NCI-H2029 (cell line): ENCODE results near the gene PITRM1.
A peak's percentile ranks its signal among the peaks of the same experiment; 100 is the strongest.
"Not testable (repeated sequence)": the region's sequence is repeated elsewhere in the genome, so short reads cannot be mapped to it uniquely, and the experiment has no call there.

ENCODE experiments used
- DNase-seq: peaks from one replicate; lab custom pipeline; 2025; lab: John Stamatoyannopoulos, UW

PITRM1 gene

DNA sequence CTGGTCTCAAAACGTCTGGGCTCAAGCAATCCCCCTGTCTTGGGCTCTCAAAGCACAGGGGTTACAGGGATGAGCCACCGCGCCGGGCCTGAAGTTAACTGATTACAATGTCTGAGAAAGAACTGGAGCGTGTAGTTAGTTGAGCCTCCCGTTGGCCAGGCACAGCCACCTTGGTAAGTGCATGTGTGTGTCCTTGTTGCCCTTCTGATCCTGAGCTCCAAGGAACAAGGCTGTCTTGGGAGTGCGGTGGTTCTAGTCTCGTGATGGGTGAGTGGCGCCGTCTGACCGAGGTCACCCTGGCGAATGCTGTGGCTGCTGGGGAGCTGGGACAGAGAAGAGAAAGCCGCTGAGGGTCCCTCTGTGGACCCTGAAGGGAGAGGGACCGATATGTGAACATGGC is 50.5 kb downstream of the PITRM1 start:
- DNase-seq: no peak

DNA sequence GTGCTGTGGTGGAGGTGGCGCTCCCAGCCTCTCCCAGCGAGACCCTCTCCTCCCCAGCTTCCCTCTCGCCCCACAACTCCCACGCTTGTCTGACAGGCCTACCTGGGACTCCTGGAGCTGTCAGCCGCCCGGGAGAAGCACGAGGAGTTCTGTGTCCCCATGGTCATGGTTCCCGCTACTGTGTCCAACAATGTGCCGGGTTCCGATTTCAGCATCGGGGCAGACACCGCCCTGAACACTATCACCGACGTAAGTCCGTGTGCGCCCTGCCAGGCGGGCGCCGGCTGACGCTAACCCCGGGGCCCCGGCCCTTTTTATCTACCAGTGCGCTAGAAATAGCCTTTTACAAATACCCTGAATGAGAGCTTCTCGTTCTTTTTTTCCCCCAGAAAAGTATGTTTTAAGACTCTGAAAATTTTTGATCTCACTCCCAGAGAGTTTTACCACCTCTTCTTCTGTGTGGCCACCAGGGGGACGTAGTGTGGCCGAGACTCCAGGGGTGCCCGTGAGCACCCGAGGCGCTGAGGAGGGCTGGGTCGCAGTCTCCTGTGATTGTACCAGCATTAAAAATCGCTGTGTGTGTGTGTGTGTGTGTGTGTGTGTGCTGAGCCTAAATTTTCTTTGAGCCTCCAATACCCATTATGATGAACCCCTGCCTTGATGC is 52.7 kb downstream of the PITRM1 start:
- peak; percentile 13 for DNase-seq

DNA sequence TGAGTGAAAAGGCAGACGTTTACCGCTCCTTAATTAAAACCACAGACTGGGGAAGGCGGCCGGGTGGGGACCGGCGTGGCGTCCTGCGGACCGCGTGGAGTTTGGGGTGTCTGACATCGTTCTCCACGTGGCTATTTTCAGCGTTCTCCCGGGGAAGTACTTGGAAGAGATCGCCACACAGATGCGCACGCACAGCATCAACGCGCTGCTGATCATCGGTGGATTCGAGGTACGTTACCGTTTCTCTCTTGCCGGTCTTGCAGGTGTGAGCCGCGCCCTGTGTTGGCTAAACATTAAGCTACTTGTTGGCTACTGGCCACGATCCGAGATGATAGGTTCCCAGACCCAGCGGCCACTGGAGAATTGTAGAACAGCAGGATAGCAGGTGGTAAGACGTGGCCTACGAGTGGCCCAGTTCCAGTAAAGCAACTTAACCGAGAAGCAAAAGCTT is 53.9 kb downstream of the PITRM1 start:
- DNase-seq: no peak

DNA sequence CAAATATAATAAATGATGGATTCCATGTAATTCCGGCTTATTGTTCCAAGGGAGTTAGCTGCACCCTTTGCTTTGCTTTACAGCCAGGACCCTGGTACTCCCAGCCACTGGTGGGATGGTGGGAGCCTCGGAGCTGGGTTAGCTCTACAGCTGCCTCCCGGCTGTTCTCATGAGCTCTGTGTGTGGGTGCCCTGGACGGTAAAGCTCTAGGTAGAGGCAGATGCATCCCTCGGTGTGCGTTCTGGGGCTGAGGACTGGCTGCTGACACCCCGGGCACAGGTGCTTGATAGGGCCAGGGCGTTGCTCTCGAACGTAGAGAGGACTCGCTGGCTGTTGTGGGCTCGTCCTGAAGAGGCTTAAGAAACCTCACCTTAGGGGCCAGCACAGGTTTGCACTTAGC is 55.1 kb downstream of the PITRM1 start:
- no peak for DNase-seq

DNA sequence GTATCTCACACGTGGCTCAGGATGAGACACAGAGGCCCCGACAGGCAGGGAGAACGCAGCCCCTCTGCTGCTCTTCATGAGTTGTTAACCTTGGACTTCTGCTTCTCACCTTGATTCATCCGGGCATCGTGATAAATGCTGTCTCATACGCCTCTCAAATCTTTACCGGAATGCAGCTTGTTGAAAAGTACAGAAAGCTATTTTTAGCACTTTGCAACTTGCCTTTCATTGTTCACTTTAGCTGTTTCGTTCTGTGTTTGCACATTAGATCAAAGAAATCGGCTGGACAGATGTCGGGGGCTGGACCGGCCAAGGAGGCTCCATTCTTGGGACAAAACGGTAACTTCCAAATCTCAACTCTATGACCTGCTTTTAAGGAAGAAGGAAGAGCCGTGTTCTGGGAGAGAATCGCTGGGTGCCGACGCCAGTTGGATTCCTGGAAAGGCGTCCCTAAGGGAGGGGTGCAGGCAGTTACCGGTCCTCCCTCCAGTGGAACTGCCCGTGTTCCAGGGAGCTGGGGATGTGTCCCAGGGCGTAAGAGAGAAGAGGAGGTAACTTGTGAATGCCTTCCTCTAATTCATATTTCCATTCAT is 56.0 kb downstream of the PITRM1 start:
- no peak for DNase-seq

DNA sequence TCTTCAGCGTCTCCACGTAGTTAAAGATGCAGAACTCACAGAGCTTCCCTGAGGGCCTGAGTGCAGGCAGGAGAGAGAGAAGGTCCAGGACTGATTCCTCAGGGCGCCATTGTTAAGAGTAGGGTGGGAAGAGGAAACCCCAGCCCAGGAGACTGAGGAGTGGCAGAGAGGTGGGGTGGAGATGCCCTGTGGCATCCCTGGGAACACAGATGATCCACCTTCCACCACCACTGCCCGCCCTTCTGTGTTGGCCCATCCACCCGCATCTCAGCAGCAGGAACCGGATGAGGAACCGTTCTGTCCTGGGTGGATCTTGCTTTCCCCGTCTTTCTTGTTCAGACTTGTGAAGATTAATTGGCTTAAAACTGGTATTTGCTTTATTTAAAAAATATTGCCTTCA is 56.9 kb downstream of the PITRM1 start:
- no peak for DNase-seq

DNA sequence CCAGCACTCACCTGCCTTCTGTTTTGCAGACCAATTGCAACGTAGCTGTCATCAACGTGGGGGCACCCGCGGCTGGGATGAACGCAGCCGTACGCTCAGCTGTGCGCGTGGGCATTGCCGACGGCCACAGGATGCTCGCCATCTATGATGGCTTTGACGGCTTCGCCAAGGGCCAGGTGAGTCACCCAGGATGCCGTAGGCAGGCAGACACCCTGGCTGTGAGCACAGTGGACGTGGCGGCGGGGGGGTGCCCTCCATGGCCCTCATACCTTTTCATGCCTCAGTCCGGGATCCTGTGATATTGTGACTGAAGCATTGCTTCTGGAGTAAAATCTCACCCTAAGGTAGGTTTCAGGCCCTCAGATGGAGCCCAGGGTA is 59.2 kb downstream of the PITRM1 start:
- DNase-seq: no peak

DNA sequence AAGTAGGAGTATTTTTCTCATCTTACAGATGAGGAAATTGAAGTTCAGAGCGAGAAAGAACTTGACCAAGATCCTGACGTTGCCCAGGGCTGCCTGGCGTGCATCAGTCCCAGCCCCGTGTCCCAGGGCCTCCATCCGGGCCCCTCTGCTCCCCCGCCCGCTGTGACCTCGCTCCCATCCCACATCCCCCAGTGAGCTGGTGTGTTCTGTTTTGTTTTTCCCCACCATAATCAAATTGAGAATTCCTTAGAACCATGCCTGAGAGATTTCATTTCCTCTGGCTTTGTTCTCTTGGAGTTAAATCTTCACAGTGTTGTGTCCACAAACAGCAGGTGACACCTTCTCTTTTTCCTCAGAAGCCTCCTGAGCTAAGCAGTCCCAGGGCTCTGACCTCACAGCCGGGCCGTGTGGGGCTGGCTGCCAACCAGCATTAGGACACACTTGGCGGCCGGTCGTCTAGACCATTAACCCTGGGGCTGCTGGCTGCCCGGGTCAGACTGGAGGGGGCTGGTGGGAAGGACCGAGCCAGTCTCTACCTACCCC is 60.9 kb downstream of the PITRM1 start:
- no peak for DNase-seq

DNA sequence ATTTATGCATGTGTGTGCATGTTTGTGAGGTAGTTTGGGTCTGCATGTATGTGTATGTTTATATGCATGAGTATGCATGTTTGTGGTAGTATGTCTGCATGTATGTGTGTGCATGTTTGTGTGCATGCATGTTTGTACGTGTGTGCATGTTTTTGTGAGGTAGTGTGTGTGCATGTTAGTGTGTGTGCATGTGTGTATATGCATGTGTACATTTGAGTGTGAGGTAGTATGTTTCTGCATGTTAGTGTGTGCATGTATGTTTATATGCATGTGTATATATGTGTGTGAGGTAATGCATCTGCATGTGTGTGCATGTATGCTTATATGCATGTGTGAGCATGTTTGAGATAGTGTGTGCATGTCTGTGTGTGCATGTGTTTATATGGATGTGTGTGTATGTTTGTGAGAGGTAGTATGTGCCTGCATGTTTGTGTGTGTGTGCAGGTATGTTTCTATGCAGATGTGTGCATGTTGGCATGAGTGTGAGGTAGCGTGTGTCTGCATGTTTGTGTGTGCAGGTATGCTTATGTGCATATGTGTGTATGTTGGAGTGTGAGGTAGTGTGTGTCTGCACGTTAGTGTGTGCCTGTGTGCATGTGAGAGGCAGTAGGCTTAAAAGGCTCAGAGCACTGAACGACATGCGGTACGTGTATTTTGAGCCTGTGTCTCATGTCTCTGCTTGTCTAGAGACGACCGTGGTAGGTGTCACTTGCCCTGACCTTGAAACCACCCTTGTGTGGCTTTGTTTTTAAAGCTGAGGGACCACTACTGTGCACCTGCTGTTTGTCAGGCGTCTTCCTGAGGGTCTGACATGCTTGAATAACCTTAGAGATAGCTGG is 61.6 kb downstream of the PITRM1 start:
- DNase-seq: no peak

DNA sequence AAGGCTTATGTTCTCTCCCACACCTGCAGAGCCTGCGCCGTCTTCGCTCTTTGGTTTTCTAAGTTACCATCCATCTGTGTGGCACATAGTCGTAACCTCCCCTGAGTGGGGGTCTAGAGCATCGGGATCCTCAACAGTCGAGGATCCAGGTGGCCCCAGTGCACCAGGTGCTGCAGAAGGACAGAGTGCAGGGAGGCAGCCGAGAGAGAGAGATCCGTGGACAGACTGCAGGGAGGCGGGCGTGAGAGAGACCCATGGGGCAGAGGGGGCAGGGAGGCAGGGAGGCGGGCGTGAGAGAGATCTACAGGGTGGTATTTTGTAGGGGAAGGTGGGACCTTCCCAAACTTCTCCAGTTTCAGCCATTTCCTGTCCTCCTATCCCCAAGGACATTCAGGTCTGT is 62.9 kb downstream of the PITRM1 start:
- no peak for DNase-seq

DNA sequence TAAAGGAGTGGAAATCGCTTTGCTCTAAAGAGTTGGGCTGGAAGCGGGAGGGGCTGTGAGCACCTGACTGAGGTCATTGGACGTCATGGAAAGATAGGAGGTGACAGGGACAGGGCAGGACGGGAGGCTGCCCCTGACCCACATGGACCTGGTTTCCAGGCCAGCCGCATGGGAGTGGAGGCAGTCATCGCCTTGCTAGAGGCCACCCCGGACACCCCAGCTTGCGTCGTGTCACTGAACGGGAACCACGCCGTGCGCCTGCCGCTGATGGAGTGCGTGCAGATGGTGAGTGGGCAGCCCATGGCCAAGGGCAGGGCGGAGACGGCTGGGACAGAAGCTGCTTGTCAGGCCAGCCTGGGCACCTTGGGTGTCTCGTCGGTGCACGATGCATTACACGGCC is 63.4 kb downstream of the PITRM1 start:
- no peak for DNase-seq

DNA sequence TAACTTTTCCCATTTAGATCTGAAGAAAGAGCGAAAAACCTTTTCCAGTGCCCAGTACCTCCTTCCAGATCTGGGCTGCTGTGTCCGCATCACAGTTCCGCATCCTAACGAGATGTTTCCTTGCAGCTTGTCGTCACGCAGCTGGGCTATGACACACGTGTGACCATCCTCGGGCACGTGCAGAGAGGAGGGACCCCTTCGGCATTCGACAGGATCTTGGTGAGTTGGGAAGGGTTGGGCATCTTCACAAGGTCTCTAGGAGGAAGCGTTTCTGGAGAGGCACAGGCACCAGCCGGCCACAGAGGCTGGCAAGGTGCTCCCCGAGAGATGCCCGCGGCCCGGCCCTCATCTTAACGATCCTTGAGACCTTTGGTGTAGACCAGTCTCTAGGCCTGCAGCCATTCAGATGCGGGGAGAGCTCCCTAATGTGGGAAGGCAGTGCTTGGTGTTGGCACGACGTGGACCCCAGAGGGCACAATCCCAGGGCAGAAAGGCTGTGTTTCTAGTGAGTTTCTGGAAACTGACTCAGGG is 63.9 kb downstream of the PITRM1 start:
- no peak for DNase-seq

DNA sequence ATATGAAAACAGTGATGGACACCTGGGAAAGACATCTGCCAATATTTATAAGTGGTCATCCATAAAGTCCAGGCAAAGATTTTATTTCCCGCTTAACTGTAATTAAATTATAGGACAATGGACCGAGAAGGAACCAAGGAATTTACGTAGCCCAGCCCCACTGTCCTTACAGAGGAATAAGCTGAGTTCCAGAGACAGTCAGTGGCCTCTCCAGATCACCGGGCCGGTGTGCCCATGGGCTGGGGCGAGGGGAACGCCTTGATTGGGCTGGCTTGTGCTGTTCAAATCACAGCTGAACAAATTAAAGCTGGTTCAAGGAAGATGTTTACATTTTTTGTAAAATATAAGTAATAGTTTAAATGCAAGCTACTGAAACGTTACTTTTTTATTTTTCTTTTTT is 64.5 kb downstream of the PITRM1 start:
- DNase-seq: no peak

DNA sequence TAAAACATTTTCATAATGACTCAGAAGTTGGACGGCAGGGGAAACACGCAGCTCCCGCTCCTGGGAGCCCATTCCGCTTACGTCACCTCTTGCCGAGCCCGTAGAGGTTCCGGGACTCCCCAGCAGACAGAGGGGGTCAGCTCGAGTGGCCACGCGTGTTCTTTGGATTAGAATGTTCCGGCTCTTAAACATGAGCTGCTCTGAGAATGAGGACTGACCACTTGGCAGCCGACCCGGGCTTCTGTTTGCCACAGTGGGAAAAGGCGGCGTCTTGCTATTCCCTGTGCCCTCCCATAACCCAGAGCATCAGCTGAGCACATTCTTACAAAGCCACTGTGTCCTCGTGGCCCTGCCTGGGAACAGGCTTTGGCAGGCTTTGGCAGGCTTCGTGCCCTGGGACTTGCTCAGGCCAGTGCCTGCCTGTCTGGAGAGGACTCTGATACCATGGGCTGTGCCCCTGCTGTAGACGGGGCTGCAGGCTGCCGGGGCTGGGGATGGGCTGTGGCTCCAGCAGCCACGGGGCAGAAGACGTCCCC is 65.1 kb downstream of the PITRM1 start:
- no peak for DNase-seq

DNA sequence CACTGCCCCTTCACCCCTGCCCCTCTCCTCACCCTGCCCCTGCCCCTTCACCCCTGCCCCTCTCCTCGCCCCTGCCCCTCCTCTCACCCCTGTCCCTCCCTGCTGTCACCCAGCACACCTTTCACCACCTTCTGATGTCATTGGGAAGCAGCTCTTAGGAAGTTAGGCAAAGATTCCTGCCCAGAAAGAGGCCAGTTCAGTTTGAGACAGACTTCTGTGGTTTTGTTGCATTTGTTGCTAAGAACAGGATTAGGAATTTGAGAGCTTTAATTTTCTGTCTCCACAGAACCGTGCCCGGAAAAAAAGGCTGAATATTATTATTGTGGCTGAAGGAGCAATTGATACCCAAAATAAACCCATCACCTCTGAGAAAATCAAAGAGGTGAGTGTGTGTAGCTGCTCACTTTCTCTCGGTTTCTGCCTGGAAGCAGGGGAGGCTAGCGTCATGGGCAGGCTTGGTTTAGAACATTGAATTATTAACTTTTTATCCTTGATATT is 65.6 kb downstream of the PITRM1 start:
- DNase-seq: no peak

DNA sequence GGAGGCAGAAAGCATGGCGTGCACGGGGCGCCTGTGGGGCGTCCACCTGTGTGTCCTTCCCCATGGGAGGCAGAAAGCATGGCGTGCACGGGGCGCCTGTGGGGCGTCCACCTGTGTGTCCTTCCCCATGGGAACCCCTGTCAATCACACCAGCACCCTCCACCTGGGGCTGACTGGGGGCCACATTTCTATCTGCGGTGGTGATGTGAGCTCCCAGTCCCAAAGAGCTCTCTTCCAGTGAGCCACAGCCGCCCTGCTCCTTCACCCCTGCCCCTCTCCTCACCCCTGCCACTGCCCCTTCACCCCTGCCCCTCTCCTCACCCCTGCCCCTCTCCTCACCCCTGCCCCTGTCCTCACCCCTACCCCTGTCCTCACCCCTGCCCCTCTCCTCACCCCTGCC is 66.3 kb downstream of the PITRM1 start:
- DNase-seq: not testable (repeated sequence)

DNA sequence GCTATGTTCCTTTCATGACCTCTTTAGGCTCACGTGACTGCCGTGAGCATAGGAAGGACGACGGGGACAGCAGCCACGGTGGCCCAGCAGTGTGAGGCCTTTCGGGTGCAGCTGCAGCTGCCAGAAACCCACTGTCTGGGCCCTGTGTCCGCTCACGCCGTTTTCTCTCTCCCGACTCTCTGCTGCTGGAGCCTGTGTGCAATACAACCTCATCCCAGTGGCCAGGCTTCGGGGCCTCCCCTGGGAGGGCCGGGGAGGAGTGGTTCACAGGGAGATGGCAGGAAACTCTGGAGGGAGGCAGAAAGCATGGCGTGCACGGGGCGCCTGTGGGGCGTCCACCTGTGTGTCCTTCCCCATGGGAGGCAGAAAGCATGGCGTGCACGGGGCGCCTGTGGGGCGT is 66.7 kb downstream of the PITRM1 start:
- no peak for DNase-seq

DNA sequence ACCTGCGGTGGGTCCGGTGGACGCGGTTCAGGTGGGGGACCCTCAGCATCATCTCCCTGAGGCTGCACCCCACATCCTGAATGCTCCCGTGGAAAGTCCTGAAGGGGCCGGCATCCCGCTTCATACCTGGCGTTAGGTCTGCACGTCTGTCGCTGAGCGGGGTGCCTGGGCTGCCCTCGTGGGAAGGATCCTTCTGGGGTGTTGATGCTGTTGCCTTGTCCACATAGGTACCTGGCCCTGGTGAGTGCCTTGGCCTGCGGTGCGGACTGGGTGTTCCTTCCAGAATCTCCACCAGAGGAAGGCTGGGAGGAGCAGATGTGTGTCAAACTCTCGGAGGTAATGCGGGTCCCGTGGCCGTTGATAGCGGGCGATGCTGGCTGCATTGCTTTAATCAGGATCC is 67.4 kb downstream of the PITRM1 start:
- DNase-seq: no peak

DNA sequence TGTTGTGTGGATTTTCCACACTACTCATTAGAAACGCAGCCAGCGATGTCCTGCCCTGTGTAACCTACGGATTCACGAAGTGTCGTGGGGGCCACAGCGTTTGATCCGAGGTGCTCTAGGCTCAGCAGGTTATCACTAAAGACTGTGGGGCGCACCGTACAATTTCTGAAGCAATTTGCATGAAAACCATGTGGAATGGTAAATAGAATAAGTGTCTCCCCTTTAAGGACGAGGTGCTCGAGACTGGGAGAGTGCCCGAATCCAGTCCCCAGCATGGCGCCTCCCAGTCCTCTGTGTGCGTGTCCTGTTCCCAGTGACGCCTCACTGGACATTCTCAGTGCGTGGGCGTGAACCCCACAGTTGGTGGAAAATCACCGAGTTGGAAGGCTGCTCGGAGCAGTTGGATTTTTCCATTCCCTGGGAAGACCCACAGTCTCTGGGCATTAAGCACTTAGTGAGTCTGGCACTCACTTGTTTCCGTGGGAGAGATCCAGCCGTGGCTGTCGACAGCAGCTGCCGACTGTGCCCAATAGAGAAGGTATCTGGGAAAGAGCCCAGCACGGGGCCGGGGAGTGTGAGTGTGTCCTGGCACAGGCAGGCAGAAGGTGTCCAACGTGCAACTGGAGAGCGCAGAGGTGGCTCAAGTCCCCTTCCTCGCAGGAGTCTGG is 68.2 kb downstream of the PITRM1 start:
- no peak for DNase-seq

DNA sequence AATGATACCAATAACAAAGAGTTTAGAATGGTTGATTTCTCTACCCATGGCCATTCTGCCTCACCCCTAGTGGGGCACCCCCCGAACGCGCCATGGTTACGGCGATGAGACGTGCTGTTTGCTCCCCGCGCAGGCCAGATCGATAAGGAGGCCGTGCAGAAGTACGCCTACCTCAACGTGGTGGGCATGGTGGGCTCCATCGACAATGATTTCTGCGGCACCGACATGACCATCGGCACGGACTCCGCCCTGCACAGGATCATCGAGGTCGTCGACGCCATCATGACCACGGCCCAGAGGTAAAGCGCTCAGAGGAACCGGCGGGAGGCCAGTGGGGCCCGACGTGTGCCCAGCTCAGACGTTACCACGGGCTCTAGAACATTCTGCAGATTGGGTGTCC is 68.9 kb downstream of the PITRM1 start:
- DNase-seq: no peak

DNA sequence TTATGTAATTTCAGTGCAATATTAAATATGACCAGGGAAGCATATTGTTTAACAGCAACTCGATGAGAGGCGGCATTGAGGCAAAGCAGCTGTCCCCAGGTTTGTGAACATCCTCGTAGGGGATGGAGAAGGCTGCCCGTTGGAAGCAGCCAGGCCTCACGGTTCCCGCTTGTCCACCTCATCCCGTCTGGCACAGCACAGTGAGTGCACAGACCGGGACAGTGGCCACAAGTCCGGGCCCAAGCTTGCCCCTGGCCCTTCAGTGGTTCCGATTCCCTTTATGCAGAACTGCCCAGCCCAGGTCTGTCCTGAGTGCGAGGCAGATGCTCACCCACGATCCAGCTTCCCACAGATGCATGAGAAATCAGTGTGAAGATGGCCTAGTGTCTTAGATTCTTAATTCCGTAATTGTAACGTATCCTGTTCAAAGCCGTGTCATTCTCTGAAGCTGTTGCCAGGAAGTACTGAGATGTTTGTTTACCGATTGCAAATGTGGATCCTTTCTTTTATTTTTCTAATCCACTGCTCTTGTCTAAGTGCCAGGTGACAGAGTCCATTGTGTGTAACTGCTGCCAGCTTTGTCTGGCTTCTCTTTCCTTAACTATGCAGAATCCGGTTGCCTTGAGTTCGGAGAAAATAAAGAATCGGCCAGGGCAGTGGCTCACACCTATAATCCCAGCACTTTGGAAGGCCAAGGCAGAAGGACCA is 69.7 kb downstream of the PITRM1 start:
- DNase-seq: peak; percentile 87
